Esophagus muscularis mucosa (tissue), 4 donors: Measurements from ENCODE around the gene SEPTIN6. TPM values are rescaled to one million over a fixed set of nuclear protein-coding genes. Genes with fewer than 3 reads are reported as not detected.
"Not testable (repeated sequence)": the region's sequence is repeated elsewhere in the genome, so short reads cannot be mapped to it uniquely, and the experiment has no call there.

ENCODE experiments used
- DNase-seq: peaks from one replicate; pipeline ENCODE4 v3.0.0-alpha.2; 2017; ENCODE audit errors: extremely low spot score
- H3K27ac ChIP-seq, 4 donors: fragments of 200-600 bp; sonication (generic); replicated peaks in 1 of 4; 1 replicate in 3 of 4; 2 replicates in 1 of 4; pipeline ENCODE4 v1.5.1; 2016 to 2019; ENCODE audit warnings: mild to moderate bottlenecking in 1 of 4
- H3K27me3 ChIP-seq, 4 donors: fragments of 200-600 bp; sonication (generic); one replicate each; pipeline versions ENCODE4 v1.5.1 to v1.6.0; 2016 to 2019
- H3K36me3 ChIP-seq, 4 donors: fragments of 200-600 bp; sonication (generic); one replicate each; pipeline ENCODE4 v1.5.1; 2016 to 2019
- H3K4me1 ChIP-seq, 4 donors: fragments of 200-600 bp; sonication (generic); one replicate each; pipeline ENCODE4 v1.5.1; 2016 to 2019
- H3K4me3 ChIP-seq, 4 donors: fragments of 200-600 bp; sonication (generic); 1 replicate in 2 of 4; 2 replicates in 2 of 4; pipeline ENCODE4 v1.5.1; 2016 to 2019; ENCODE audit warnings: mild to moderate bottlenecking in 4 of 4, moderate library complexity in 1 of 4
- H3K9me3 ChIP-seq, 4 donors: fragments of 200-600 bp; sonication (generic); 1 replicate in 3 of 4; 2 replicates in 1 of 4; pipeline ENCODE4 v1.5.1; 2016 to 2019
- EP300 ChIP-seq: sonication (generic); formaldehyde crosslinking; IDR thresholded peaks from one replicate; pipeline ENCODE4 v1.6.1; 2017; ENCODE audit warnings: antibody characterized with exemption
- POLR2A ChIP-seq: fragments of 450-650 bp; IDR thresholded peaks from one replicate; pipeline ENCODE4 v1.6.1; 2017; ENCODE audit warnings: antibody characterized with exemption, moderate library complexity, mild to moderate bottlenecking, low read depth
- POLR2AphosphoS5 ChIP-seq, 2 donors: sonication (generic); formaldehyde crosslinking; IDR thresholded peaks; one replicate each; pipeline ENCODE4 v1.6.1; 2017; ENCODE audit warnings: antibody characterized with exemption in 2 of 2
- WGBS: methylation state at CpG from one replicate; pipeline ENCODE4 v1.1.5; 2018; 5-methylcytosine and 5-hydroxymethylcytosine counted together
- intact Hi-C: fragments of 100-400 bp; cut with DNase I; formaldehyde crosslinking; loops from one replicate; pipeline ENCODE4 v1.15.1; 2023
- total RNA-seq, 4 donors: library from RNA; depleted of rRNA; stranded (reverse); fragments of >200 nt; gene quantifications; one replicate each; pipeline versions ENCODE4 v1.1.0 to v1.2.1, GENCODE V29; 2016
- TF ChIP-seq, protein P1 (sequence below), 3 experiments: fragments of 200-600 bp in 2 of 3; fragments of 450-650 bp in 1 of 3; sonication (generic) in 2 of 3; IDR thresholded peaks; one replicate each; pipeline ENCODE4 v1.5.1; 2017 to 2019; ENCODE audit warnings: antibody characterized with exemption in 3 of 3, mild to moderate bottlenecking in 2 of 3, moderate library complexity in 1 of 3

The SEPTIN6 gene
- total RNA-seq, 4 donors from 2014 or later: 51.5 to 67.2 (median 60.5) TPM

DNA sequence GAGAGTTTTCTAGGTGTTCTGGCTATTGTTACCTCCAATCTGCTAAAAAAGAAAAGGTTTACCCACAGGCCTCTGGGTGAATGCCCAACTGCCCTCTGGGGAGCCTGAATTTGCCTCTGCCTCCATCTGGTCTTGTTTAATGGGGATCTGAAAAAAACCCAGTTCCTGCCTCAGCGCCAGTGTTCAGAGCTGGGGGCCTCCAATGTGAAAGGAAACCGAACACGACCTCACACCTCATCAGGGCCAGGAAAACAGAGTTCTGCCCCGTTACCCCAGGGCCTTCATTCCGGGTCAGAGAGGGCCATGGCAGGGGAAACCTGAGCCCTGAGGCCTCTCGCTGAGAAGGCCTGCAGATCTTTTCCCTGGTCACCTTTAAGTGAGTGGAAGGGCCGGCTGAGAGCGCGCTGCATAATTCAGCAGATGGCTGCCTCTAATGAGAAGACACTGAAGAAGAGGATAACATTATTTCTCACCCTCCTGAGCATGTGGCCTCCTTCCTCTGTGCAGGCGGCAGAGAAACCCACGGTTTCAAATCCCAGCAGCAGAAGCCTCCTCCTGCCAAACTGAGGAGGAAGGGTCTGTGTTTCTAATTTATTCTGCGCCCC lies 6.8 kb downstream of the SEPTIN6 start:
- Histone ChIP-seq H3K9me3 (no peaks in the 10 kb centered on the region), H3K36me3 (no peaks in the 10 kb centered on the region), H3K4me3 (peak overlapping the region in 1 of 4 donors; percentile 7), H3K4me1 (peaks cover 13 to 54% (median 45%) of the 10 kb centered on the region in 4 donors), H3K27ac (peak overlapping the region; percentile 79 to 85 (median 81)), H3K27me3 (no peaks in the 10 kb centered on the region)
- no peak for DNase-seq
- TF ChIP-seq POLR2A (no peak), EP300 (no peak), POLR2AphosphoS5 (IDR thresholded peaks at IDR 0.05) (no peak)
- TF ChIP-seq, protein P1, sequence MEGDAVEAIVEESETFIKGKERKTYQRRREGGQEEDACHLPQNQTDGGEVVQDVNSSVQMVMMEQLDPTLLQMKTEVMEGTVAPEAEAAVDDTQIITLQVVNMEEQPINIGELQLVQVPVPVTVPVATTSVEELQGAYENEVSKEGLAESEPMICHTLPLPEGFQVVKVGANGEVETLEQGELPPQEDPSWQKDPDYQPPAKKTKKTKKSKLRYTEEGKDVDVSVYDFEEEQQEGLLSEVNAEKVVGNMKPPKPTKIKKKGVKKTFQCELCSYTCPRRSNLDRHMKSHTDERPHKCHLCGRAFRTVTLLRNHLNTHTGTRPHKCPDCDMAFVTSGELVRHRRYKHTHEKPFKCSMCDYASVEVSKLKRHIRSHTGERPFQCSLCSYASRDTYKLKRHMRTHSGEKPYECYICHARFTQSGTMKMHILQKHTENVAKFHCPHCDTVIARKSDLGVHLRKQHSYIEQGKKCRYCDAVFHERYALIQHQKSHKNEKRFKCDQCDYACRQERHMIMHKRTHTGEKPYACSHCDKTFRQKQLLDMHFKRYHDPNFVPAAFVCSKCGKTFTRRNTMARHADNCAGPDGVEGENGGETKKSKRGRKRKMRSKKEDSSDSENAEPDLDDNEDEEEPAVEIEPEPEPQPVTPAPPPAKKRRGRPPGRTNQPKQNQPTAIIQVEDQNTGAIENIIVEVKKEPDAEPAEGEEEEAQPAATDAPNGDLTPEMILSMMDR (IDR thresholded peaks at IDR 0.05): no peak
- 66% methylated on average over 12 of the region's 12 CpGs for WGBS
- intact Hi-C loops: no loop called here

DNA sequence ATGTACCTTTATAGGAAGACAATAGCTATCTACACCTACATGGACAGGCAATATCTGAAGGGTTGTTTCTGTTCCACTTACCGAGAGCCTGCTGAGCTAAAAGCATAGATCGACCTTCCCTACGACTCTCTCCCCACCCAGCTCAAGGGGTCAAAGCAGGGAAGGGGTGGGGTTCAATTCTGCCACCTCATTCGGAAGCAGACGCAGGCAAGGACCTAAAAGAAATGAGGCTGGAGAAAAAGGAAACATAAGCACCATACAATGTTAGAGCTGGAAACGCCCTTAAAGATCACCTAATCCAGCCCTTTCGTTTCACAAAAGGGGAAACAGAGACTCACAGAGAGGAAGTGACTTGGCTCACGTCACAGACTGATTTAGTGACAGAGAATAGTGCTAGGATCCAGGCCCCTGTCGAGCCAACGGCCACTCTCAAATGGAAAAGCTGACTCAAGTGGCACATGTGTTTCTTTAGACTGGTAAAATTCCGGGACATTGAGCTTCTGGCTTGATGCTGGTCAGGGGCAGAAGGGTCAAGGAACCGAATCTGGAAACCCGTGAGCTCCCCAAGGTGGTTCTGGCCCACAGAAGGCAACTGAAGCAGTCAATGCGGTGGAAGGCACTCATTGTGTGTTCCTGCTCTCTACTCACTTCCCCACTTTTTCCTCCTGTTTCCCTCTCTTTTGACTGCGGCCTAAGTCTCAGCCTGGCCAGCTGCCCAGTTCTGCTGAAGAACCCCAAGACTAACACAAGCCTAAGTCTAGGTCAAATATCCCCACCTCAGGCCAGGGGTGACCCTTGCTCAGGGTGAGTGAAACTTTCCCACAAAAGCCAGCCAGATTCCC lies 7.5 kb downstream of the SEPTIN6 start:
- H3K27me3 ChIP-seq: no peaks in the 10 kb centered on the region
- no peaks in the 10 kb centered on the region for H3K9me3 ChIP-seq
- WGBS: 41% methylated on average over 15 of the region's 15 CpGs
- no peak for DNase-seq
- H3K36me3 ChIP-seq: no peaks in the 10 kb centered on the region
- H3K27ac ChIP-seq: peak overlapping the region; percentile 79 to 85 (median 81)
- peak overlapping the region in 3 of 4 donors; percentile 12 to 15 (median 15) for H3K4me3 ChIP-seq
- intact Hi-C loops: no loop called here
- TF ChIP-seq POLR2AphosphoS5 (IDR thresholded peaks at IDR 0.05) (peak; percentile 61 to 65), POLR2A (no peak)
- peaks cover 13 to 47% (median 40%) of the 10 kb centered on the region in 4 donors for H3K4me1 ChIP-seq

DNA sequence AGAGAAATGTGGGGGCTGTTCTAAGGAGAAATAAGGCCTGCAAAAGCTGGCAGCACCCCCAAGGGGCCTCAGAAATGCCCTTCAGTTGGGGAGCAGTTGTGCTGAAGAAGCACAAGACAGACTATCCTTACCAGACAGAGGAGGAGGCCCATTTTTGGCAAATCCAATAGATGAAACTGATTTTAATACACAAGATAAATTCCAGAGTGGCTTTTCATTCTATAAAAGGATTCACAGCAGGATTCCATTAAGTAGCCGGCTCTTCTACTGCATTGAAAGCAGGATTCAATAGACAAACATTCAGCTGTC lies 8.1 kb downstream of the SEPTIN6 start:
- DNase-seq: no peak
- peaks cover 13 to 44% (median 40%) of the 10 kb centered on the region in 4 donors for H3K4me1 ChIP-seq
- intact Hi-C loops: no loop called here
- TF ChIP-seq POLR2AphosphoS5 (IDR thresholded peaks at IDR 0.05): no peak
- TF ChIP-seq, protein P1 (IDR thresholded peaks at IDR 0.05): no peak
- TF ChIP-seq EP300: no peak
- TF ChIP-seq POLR2A: no peak
- H3K4me3 ChIP-seq: peak overlapping the region in 2 of 4 donors; percentile 15
- H3K27ac ChIP-seq: peak overlapping the region; percentile 79 to 85 (median 81)
- no peaks in the 10 kb centered on the region for H3K27me3 ChIP-seq
- no peaks in the 10 kb centered on the region for H3K9me3 ChIP-seq
- no peaks in the 10 kb centered on the region for H3K36me3 ChIP-seq
- 29% methylated on average over 1 of the region's 1 CpG for WGBS

DNA sequence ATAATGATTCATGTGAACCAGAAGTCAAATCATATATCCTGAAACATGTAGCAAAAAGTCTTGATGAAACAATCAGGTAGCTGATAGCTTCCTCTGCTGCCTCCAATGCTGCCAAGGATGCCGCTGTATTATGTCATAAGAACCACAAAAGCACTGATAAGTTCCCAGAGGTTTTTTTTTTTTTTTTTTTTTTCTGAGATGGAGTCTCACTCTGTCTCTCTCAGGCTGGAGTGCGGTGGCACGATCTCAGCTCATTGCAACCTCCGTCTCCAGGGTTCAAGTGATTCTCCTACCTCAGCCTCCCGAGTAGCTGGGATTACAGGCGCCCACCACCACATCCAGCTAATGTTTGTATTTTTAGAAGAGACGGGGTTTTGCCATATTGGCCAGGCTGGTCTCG lies 8.7 kb downstream of the SEPTIN6 start:
- H3K27me3 ChIP-seq, H3K4me3 ChIP-seq, H3K36me3 ChIP-seq, H3K9me3 ChIP-seq, intact Hi-C loops, DNase-seq: not testable (repeated sequence)
- Histone ChIP-seq H3K4me1 (peaks cover 13 to 44% (median 41%) of the 10 kb centered on the region in 4 donors), H3K27ac (peak overlapping the region; percentile 79 to 85 (median 81))
- 87% methylated on average over 8 of the region's 8 CpGs for WGBS

DNA sequence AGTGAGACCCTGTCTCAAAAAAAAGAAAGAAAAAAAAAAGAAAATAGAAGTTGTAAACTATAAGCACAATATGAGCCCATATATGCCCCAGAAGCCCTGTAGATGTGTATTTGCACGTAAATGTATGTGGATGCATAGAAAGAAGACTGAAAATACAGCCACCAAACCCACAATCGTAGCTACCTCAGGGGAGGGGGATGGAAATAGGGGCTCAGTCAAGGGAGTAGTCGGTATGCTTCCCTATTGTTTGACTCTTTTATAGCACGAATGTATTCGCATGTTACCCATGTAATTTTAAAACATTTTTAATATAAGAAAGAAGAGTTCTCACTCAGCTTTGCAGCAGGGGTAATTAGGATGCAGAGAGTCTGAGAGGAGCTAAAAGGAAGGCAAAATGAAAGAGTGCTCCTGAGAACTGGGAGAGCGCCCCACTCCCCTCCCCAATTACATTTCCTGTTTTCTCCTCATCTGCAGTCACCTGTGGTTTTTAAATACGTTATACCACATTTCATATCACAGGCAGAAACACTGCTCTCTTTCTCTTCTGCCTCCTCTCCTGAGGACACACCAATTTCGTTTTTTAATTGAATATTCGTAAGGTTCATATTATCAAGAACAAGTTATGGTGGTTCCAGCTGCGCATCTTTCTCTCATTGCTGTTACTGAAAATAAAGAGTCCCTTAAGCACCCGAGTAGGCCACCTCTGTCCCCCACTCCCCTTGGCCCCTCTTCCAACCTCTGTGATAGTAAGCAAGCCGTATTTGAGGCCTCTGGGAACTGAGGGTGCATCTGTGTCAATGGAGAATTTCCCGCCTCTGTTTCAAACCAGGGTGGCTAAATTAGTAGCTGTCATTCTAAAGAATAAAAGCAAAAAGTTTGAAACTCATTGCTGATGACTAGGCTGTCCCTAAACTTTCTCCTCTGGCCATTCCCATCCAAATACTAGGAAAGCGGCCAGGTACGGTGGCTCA lies 10.7 kb downstream of the SEPTIN6 start:
- Histone ChIP-seq H3K27ac (peak overlapping the region in 1 of 4 donors; percentile 18), H3K27me3 (no peaks in the 10 kb centered on the region), H3K36me3 (no peaks in the 10 kb centered on the region), H3K4me1 (peaks cover 13 to 39% (median 36%) of the 10 kb centered on the region in 4 donors), H3K9me3 (no peaks in the 10 kb centered on the region), H3K4me3 (no peak overlapping the region)
- TF ChIP-seq POLR2A (no peak), POLR2AphosphoS5 (IDR thresholded peaks at IDR 0.05) (no peak), EP300 (no peak)
- TF ChIP-seq, protein P1 (IDR thresholded peaks at IDR 0.05): no peak
- DNase-seq: no peak
- WGBS: 73% methylated on average over 15 of the region's 15 CpGs
- intact Hi-C loops: no loop called here
